Esophagus muscularis mucosa (tissue), 4 donors: ENCODE measurements around the gene ABHD6. TPM values are rescaled to one million over a fixed set of nuclear protein-coding genes. Genes with fewer than 3 reads are reported as not detected.
A peak's percentile ranks its signal among the peaks of the same experiment; 100 is the strongest.

ENCODE experiments used
- DNase-seq: peaks from one replicate; pipeline ENCODE4 v3.0.0-alpha.2; 2017; ENCODE audit errors: extremely low spot score
- H3K27ac ChIP-seq, 4 donors: fragments of 200-600 bp; sonication (generic); replicated peaks in 1 of 4; 1 replicate in 3 of 4; 2 replicates in 1 of 4; pipeline ENCODE4 v1.5.1; 2016 to 2019; ENCODE audit warnings: mild to moderate bottlenecking in 1 of 4
- H3K27me3 ChIP-seq, 4 donors: fragments of 200-600 bp; sonication (generic); one replicate each; pipeline versions ENCODE4 v1.5.1 to v1.6.0; 2016 to 2019
- H3K36me3 ChIP-seq, 4 donors: fragments of 200-600 bp; sonication (generic); one replicate each; pipeline ENCODE4 v1.5.1; 2016 to 2019
- H3K4me1 ChIP-seq, 4 donors: fragments of 200-600 bp; sonication (generic); one replicate each; pipeline ENCODE4 v1.5.1; 2016 to 2019
- H3K4me3 ChIP-seq, 4 donors: fragments of 200-600 bp; sonication (generic); 1 replicate in 2 of 4; 2 replicates in 2 of 4; pipeline ENCODE4 v1.5.1; 2016 to 2019; ENCODE audit warnings: mild to moderate bottlenecking in 4 of 4, moderate library complexity in 1 of 4
- H3K9me3 ChIP-seq, 4 donors: fragments of 200-600 bp; sonication (generic); 1 replicate in 3 of 4; 2 replicates in 1 of 4; pipeline ENCODE4 v1.5.1; 2016 to 2019
- EP300 ChIP-seq: sonication (generic); formaldehyde crosslinking; IDR thresholded peaks from one replicate; pipeline ENCODE4 v1.6.1; 2017; ENCODE audit warnings: antibody characterized with exemption
- POLR2A ChIP-seq: fragments of 450-650 bp; IDR thresholded peaks from one replicate; pipeline ENCODE4 v1.6.1; 2017; ENCODE audit warnings: antibody characterized with exemption, moderate library complexity, mild to moderate bottlenecking, low read depth
- POLR2AphosphoS5 ChIP-seq, 2 donors: sonication (generic); formaldehyde crosslinking; IDR thresholded peaks; one replicate each; pipeline ENCODE4 v1.6.1; 2017; ENCODE audit warnings: antibody characterized with exemption in 2 of 2
- WGBS: methylation state at CpG from one replicate; pipeline ENCODE4 v1.1.5; 2018; 5-methylcytosine and 5-hydroxymethylcytosine counted together
- intact Hi-C: fragments of 100-400 bp; cut with DNase I; formaldehyde crosslinking; loops from one replicate; pipeline ENCODE4 v1.15.1; 2023
- total RNA-seq, 4 donors: library from RNA; depleted of rRNA; stranded (reverse); fragments of >200 nt; gene quantifications; one replicate each; pipeline versions ENCODE4 v1.1.0 to v1.2.1, GENCODE V29; 2016
- TF ChIP-seq, protein P1 (sequence below), 3 experiments: fragments of 200-600 bp in 2 of 3; fragments of 450-650 bp in 1 of 3; sonication (generic) in 2 of 3; IDR thresholded peaks; one replicate each; pipeline ENCODE4 v1.5.1; 2017 to 2019; ENCODE audit warnings: antibody characterized with exemption in 3 of 3, mild to moderate bottlenecking in 2 of 3, moderate library complexity in 1 of 3

Gene ABHD6
- total RNA-seq, 4 donors from 2014 or later = 13.1 to 20.3 (median 17.9) TPM

- intact Hi-C loops = no loop called here
- Histone ChIP-seq H3K27ac (no peak overlapping the region), H3K4me1 (peaks cover 20 to 39% (median 32%) of the 10 kb centered on the region in 4 donors), H3K9me3 (peaks cover 0 to 3% (median 0%) of the 10 kb centered on the region in 4 donors), H3K4me3 (no peak overlapping the region), H3K36me3 (no peaks in the 10 kb centered on the region), H3K27me3 (no peaks in the 10 kb centered on the region)
- no peak for TF ChIP-seq EP300
- TF ChIP-seq, protein P1, sequence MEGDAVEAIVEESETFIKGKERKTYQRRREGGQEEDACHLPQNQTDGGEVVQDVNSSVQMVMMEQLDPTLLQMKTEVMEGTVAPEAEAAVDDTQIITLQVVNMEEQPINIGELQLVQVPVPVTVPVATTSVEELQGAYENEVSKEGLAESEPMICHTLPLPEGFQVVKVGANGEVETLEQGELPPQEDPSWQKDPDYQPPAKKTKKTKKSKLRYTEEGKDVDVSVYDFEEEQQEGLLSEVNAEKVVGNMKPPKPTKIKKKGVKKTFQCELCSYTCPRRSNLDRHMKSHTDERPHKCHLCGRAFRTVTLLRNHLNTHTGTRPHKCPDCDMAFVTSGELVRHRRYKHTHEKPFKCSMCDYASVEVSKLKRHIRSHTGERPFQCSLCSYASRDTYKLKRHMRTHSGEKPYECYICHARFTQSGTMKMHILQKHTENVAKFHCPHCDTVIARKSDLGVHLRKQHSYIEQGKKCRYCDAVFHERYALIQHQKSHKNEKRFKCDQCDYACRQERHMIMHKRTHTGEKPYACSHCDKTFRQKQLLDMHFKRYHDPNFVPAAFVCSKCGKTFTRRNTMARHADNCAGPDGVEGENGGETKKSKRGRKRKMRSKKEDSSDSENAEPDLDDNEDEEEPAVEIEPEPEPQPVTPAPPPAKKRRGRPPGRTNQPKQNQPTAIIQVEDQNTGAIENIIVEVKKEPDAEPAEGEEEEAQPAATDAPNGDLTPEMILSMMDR (IDR thresholded peaks at IDR 0.05) = no peak
- 90% methylated on average over 8 of the region's 8 CpGs for WGBS
- no peak for DNase-seq
Measured at GRCh38 chr3:58329150-58329921, 91.7 kb downstream of the ABHD6 start.

DNA sequence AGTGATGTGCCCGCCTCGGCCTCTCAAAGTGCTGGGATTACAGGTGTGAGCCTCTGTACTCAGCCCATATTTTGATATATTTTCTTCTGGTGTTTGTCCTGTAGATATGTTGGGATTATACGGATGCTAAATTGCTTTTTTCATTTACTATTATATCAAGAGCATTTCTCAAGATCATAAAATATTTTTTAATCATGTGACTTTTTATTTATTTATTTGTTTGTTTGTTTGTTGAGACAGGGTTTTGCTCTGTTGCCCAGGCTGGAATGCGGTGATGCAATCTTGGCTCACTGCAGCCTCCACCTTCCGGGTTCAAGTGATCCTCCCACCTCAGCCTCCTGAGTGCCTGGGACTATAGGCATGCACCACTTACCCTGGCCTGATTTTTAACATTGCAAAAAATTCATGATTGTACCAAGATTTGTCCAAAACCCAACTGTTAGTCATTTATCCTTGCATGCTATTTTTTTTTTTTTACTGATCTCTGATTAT, 92.4 kb downstream of the ABHD6 start:
- H3K4me3 ChIP-seq = no peak overlapping the region
- 96% methylated on average over 5 of the region's 5 CpGs for WGBS

DNA sequence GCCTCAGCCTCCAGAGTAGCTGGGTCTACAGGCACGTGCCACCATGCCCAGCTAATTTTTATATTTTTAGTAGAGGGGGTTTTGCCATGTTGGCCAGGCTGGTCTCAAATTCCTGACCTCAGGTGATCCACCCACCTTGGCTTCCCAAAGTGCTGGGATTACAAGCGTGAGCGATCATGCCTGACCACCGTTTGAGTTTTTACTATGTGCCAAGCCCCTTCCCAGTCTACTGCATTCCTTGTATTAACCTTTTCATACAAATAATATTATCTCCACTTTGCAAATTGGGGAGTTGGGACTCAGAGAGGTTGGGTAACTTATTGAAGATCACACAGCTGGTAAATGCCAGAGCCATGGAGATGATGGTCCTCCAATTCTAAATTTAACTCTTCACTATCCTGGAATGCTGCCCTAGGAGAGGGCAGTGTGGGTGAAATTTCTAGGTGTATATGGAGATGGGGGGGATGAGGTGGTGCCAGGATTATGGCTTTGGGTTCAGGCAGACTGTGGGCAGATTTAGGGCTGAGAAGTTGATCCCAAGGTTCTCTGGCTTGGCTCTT, 94.1 kb downstream of the ABHD6 start:
- Histone ChIP-seq H3K27me3 (no peaks in the 10 kb centered on the region), H3K4me3 (peak overlapping the region in 1 of 4 donors; percentile 89), H3K4me1 (peaks cover 17 to 45% (median 41%) of the 10 kb centered on the region in 4 donors), H3K27ac (no peak overlapping the region), H3K9me3 (no peaks in the 10 kb centered on the region), H3K36me3 (no peaks in the 10 kb centered on the region)
- 86% methylated on average over 4 of the region's 4 CpGs for WGBS
- DNase-seq = no peak
- TF ChIP-seq, protein P1 (IDR thresholded peaks at IDR 0.05) = no peak
- TF ChIP-seq EP300 (no peak), POLR2AphosphoS5 (IDR thresholded peaks at IDR 0.05) (no peak)
- intact Hi-C loops = loop anchor here (5.0 kb wide), 2 partner anchors 81 to 161 kb away; partner anchors contain the start of gene KCTD6

More for the DNA sequence above, 92.4 kb downstream of the ABHD6 start:
- intact Hi-C loops = loop anchor here (5.0 kb wide), 2 partner anchors 82 to 162 kb away; partner anchors contain the start of gene KCTD6
- Histone ChIP-seq H3K9me3 (peaks cover 0 to 3% (median 0%) of the 10 kb centered on the region in 4 donors), H3K4me1 (peaks cover 23 to 45% (median 37%) of the 10 kb centered on the region in 4 donors), H3K36me3 (no peaks in the 10 kb centered on the region), H3K27me3 (no peaks in the 10 kb centered on the region), H3K27ac (no peak overlapping the region)
- DNase-seq = no peak
- TF ChIP-seq, protein P1 (IDR thresholded peaks at IDR 0.05) = no peak
- TF ChIP-seq POLR2AphosphoS5 (IDR thresholded peaks at IDR 0.05) (no peak), POLR2A (no peak), EP300 (no peak)

- Histone ChIP-seq H3K27me3 (no peaks in the 10 kb centered on the region), H3K36me3 (no peaks in the 10 kb centered on the region), H3K9me3 (no peaks in the 10 kb centered on the region), H3K4me3 (peak within 1 kb of the TSS; percentile 89 to 95 (median 95)), H3K4me1 (peaks cover 17 to 52% (median 44%) of the 10 kb centered on the region in 4 donors), H3K27ac (peak within 1 kb of the TSS; percentile 79 to 82 (median 80))
- no peak for TF ChIP-seq EP300
- TF ChIP-seq POLR2AphosphoS5 (IDR thresholded peaks at IDR 0.05) = peak; percentile 55 to 56
- TF ChIP-seq, protein P1 (IDR thresholded peaks at IDR 0.05) = peak in 2 of 3 experiments; percentile 16 to 46
- TF ChIP-seq POLR2A = no peak
- intact Hi-C loops = loop anchor here (5.0 kb wide), 2 partner anchors 80 to 160 kb away; partner anchors contain the start of gene KCTD6
- DNase-seq = no peak
- under 1% methylated on average over 21 of the region's 79 CpGs for WGBS
Measured at GRCh38 chr3:58332575-58333188, 95.1 kb downstream of the ABHD6 start, which contains the start of gene PXK. PXK (plus strand) TSS chr3:58332892; CDS start chr3:58332989, 97 bp downstream.
